Renal cortex interstitium (tissue), 11 donors: Measurements from ENCODE around the gene DHX36. TPM values are rescaled to one million over a fixed set of nuclear protein-coding genes. Genes with fewer than 3 reads are reported as not detected.

Experiments
- DNase-seq, 11 donors: peaks; one replicate each; pipeline ENCODE4 v3.0.0-alpha.2; 2013; ENCODE audit warnings: low read depth in 9 of 11, low spot score in 4 of 11; ENCODE audit errors: extremely low read depth in 1 of 11
- polyA plus RNA-seq, 3 donors: library from polyadenylated mRNA; unstranded; fragments of 120-200 nt; gene quantifications; one replicate each; pipeline ENCODE4 v1.2.1, GENCODE V29; 2013; ENCODE audit not compliant: insufficient read length in 3 of 3

The DHX36 gene
- polyA plus RNA-seq, 3 donors = 74.7 to 95.9 (median 80.0) TPM

- no peak for DNase-seq
Measured at GRCh38 chr3:154307363-154307762, 16.9 kb downstream of the DHX36 start.

GRCh38 chr3:154304936-154305335, 19.4 kb downstream of the DHX36 start:
- DNase-seq = no peak

GRCh38 chr3:154304116-154304786, 20.0 kb downstream of the DHX36 start:
- no peak for DNase-seq

GRCh38 chr3:154301561-154301960, 22.7 kb downstream of the DHX36 start:
- no peak for DNase-seq

GRCh38 chr3:154294016-154294415, 30.3 kb downstream of the DHX36 start:
- DNase-seq = no peak

- DNase-seq = no peak
Measured at GRCh38 chr3:154290187-154290586, 34.1 kb downstream of the DHX36 start.

GRCh38 chr3:154285221-154285620, 39.1 kb downstream of the DHX36 start:
- no peak for DNase-seq

- DNase-seq = no peak
Measured at GRCh38 chr3:154280161-154280560, 44.1 kb downstream of the DHX36 start.

- no peak for DNase-seq
Measured at GRCh38 chr3:154275965-154276364, 48.3 kb downstream of the DHX36 start.

GRCh38 chr3:154275292-154275691, 49.0 kb downstream of the DHX36 start:
- no peak for DNase-seq

GRCh38 chr3:154274348-154274747, 49.9 kb downstream of the DHX36 start:
- DNase-seq = no peak

GRCh38 chr3:154273381-154273780, 50.9 kb downstream of the DHX36 start:
- no peak for DNase-seq

- no peak for DNase-seq
Measured at GRCh38 chr3:154254527-154254926, 69.8 kb downstream of the DHX36 start.

GRCh38 chr3:154252759-154253638, 71.3 kb downstream of the DHX36 start:
- peak; percentile 62 to 89 (median 82) for DNase-seq

GRCh38 chr3:154251610-154252009, 72.7 kb downstream of the DHX36 start:
- DNase-seq = no peak

- DNase-seq = no peak
Measured at GRCh38 chr3:154250291-154250690, 74.0 kb downstream of the DHX36 start.

- DNase-seq = no peak
Measured at GRCh38 chr3:154247806-154248415, 76.4 kb downstream of the DHX36 start.

- DNase-seq = no peak
Measured at GRCh38 chr3:154244644-154245043, 79.6 kb downstream of the DHX36 start.

- no peak for DNase-seq
Measured at GRCh38 chr3:154243353-154243752, 80.9 kb downstream of the DHX36 start.

GRCh38 chr3:154242766-154243165, 81.5 kb downstream of the DHX36 start:
- DNase-seq = no peak
